Measurements from ENCODE around the gene HIPK3.
"Not testable (repeated sequence)": the region's sequence is repeated elsewhere in the genome, so short reads cannot be mapped to it uniquely, and the experiment has no call there.

The HIPK3 gene

DNA sequence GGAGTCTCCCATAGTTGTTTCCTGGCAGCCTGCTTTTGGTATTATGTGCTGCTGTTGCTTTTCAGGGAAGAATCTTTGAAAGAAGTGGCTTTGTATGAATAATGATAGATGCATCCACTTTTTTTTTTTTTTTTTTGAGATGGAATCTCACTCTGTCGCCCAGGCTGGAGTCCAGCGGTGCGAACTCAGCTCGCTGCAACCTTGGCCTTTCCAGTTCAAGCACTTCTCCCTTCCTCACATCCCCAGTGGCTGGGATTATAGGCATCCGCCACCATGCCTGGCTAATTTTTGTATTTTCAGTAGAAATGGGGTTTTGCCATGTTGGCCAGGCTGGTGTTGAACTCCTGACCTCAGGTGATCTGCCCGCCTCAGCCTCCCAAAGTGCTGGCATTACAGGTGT lies 49.6 kb downstream of the HIPK3 start:
- DNase-seq (ENCODE audit: low read depth) = not testable (repeated sequence)

GRCh38 chr11:33307984-33308383 lies 50.8 kb downstream of the HIPK3 start:
- DNase-seq (ENCODE audit: low read depth) = no peak

DNA sequence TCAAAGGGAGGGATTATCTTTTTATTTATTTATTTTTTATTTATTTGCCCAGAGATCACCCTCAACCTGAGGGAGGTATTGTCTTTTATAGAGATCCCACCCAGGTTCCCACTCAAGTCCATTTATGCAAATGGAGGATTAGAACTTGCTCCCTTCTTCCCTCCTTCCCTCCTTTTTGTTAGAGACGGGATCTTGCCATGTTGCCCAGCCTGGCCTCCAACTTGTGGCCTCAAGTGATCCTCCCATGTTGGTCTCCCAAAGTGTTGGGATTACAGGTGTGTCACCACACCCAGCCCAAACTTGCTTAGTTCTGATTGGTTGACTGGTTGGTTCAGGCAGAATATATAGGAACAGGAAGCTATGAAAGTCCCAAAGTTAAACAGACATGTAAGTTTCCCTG lies 51.9 kb downstream of the HIPK3 start:
- DNase-seq (ENCODE audit: low read depth) = no peak

- DNase-seq (ENCODE audit: low read depth) = peak; percentile 1
These were observed 53.7 kb downstream of the HIPK3 start for GRCh38 chr11:33310720-33311500.

DNA sequence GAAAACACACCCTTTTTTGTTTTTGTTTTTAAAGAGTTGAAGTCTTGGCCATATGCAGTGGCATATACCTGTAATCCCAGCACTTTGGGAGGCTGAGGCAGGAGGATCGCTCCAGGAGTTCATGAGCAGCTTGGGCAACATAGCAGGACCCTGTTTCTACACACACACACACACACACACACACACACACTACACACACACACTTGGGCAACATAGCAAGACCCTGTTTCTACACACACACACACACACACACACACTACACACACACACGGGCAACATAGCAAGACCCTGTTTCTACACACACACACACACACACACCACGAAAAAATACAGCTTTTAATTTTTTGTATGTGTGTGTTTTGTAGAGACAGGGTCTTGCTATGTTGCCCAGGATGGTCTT lies 54.5 kb downstream of the HIPK3 start:
- DNase-seq (ENCODE audit: low read depth) = no peak

DNA sequence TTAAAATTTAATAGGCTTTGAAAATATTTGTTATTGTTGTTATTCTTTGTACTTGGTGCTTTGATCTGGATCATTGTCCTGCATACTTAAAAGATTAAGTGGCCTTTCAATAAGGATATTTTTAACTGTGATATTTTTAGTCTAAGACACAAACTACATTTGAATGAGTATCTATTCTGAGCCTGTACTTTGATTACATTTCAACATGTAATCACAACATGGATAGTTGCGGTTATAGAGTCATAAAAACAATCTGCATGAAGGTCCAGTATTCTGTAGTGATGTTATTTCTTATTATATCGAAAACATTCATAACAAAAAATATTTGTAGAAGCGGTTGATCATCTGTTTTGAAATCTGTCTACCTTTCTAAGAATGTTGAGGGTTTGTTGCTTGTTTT lies 58.6 kb downstream of the HIPK3 start:
- peak; percentile 22 for DNase-seq (ENCODE audit: low read depth)

GRCh38 chr11:33317662-33318061 lies 60.5 kb downstream of the HIPK3 start:
- DNase-seq (ENCODE audit: low read depth) = no peak

- DNase-seq (ENCODE audit: low read depth) = no peak
These were observed 63.0 kb downstream of the HIPK3 start for GRCh38 chr11:33320016-33320813.

- DNase-seq (ENCODE audit: low read depth) = no peak
These were observed 63.7 kb downstream of the HIPK3 start for GRCh38 chr11:33320814-33321330.

- DNase-seq (ENCODE audit: low read depth) = no peak
These were observed 64.2 kb downstream of the HIPK3 start for GRCh38 chr11:33321422-33321821.

GRCh38 chr11:33323421-33323820 lies 66.2 kb downstream of the HIPK3 start:
- DNase-seq (ENCODE audit: low read depth) = no peak

DNA sequence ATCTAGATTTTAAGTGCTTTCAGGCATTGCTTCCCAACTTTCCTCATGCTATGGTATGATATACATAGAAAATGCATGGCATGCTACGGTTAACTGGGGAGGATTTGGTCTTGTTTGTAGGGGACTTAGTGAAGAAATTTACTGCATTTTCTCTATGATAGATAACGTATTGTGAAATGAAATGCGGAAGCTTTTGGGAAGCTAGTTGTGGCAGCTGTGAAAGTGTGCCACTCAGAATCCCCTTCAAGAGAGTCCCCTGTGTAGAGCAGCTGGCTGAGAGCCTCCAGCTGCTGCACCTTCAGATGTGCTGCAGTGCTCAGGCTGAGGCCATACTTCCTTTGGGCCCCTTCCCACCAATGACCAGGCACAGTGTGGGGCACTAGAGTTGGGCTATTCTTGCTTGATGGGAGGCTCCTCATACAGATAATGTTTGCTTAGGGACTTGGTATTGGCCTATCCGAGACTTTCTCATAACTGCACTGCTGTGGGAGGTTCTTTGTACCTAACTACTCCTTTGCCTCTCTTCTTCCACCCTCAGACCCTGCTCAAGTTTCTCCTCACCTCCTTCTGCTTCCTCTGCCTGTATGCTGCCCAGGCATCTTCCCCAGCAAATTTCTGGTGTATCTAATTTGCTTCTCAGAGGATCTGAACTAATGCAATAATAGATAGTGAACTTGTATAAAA lies 67.3 kb downstream of the HIPK3 start:
- DNase-seq (ENCODE audit: low read depth) = no peak

GRCh38 chr11:33325451-33325850 lies 68.3 kb downstream of the HIPK3 start:
- DNase-seq (ENCODE audit: low read depth) = no peak

DNA sequence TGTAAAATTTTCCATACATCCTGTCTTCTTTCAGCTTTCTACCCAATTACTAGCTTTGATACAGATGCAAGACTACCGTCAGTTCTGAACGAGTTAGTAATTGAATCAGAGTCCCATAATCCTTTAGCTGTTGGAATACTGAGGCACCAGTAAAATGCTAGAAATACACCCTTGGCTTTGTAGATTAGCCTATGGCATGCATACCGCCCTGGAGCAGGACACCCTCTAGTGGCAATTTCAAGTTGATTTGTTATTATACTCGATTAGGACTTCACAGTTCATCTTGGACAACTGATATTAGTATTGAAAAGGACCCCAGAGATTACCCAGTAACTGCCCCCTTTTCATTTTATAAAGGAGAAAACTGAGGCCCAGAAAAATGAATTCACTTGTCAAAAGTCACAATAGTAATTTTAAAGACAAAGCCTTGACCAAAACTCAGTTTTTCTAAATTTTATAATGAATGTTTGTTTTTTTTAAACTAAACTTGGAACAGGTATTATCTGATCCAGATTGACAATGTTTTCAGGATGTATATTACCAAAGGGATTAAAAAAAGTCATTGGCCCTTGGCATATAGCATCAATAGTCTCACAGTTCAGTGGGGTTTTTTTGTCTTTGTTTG lies 72.6 kb downstream of the HIPK3 start:
- DNase-seq (ENCODE audit: low read depth) = peak; percentile 64

DNA sequence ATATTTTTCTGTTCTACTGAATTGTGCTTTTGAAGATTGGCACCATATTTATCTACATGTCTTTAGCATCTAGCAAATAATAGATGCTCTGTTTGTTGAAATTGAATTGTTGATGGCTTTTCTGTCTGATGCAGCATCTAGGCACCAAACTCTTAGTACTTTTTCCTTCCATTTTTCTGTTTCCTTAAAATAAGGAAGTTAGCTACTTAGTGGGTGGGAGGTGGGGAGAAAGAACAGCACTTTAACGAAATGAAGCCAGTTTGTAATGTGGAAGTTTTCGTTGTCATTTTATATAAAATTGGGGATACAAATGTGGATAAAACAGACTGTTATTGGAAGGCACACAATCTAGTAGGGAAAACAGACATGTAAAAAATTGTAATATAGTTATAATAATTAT lies 76.6 kb downstream of the HIPK3 start:
- no peak for DNase-seq (ENCODE audit: low read depth)

DNA sequence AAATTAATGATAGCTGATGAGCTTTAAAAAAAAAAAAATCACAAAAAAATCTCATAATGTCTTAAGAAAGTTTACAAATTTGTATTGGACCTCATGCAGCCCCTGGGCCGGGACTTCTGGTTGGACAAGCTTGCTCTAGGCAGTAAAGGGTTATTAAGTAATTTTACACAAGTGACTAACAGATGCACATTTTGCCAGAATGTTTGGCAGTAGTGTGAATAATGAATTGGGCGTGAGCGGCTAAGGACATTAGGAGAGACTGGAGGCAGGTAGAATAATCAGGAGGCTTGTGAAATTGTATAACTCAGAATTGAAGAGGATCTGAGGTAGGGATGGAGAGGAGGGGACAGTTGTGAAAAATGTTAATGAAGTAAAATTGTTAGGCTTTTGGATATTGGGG lies 77.4 kb downstream of the HIPK3 start:
- DNase-seq (ENCODE audit: low read depth) = no peak

DNA sequence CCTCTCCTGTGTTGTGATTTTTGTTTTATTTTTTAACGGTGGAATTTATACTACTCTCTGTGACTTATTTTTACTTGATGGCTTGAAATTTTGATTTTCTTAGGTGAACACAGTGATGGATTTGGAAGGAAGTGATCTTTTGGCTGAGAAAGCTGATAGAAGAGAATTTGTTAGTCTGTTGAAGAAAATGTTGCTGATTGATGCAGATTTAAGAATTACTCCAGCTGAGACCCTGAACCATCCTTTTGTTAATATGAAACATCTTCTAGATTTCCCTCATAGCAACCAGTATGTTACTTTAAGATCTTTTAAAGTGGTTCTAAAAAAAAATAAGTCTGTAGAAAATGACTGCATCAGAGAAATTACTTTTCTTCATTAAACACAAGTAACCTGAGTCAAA lies 82.1 kb downstream of the HIPK3 start:
- no peak for DNase-seq (ENCODE audit: low read depth)

DNA sequence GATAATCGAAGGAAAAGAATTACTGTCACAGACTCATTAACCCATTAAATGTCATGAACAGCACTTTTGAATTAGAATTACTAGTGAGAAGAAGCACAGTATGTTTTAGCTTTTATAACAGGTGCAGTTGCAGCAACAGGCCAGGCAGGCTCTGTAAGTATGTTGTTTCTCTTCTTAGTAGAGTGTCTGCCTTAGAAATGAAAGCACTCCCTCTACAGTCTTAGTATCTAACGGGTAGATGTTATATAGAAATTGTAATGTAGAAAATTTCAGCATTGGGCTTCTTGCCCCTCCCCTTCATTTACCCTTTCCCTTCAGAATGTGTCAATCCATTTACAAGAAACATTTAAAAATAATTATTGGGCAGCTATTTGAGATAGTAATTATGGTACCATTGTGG lies 87.4 kb downstream of the HIPK3 start:
- no peak for DNase-seq (ENCODE audit: low read depth)

- no peak for DNase-seq (ENCODE audit: low read depth)
These were observed 90.4 kb downstream of the HIPK3 start for GRCh38 chr11:33347490-33348125.

DNA sequence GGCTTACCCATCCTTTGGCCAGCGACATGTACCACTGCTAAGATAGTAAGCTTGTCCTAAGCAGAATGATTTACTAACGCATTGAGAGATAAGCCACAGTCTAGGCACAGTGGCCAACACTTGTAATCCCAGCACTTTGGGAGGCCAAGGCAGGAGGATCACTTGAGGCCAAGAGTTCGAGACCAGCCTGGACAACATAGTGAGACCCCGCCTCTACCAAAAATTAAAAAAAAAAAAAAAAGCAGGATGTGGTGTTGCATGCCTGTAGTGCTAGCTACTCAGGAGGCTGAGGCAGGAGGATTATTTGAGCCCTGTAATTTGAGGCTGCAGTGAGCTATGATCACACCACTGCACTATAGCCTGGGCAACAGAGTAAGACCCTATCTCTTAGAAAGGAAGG lies 93.1 kb downstream of the HIPK3 start:
- DNase-seq (ENCODE audit: low read depth) = no peak

DNA sequence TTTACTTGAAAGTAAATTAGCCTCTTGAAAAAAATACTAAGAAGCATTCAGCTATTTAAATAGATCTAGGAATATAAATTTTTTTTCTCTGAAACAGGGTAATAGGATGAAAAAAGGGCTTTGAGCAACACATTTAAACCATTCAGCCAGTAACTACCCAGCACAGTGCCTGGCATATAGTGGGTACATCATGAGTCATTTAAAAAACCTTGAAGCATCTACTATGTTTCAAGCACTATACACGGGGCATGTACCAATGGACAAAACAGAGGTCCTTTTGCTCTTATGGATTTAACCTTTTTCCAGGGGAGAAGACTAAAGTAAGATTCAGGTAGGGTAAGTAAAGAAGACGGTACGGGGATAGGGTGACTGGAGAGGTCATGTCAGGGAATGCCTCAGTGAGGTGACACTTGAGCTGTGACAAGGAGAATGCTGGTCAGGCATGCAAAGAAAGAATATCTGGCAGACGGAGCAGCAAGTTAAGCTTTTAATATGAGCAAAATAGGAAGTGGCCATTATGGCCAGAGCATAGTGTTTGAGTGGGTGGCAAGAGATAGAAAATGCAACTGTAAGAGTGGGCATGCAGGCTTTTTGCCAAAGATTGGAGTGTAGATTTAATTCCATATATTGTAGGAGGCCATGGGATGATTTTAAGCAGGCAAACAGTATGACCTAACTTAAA lies 101.1 kb downstream of the HIPK3 start:
- no peak for DNase-seq (ENCODE audit: low read depth)
